Measurements from ENCODE around the gene PDIA2. TPM values are rescaled to one million over a fixed set of nuclear protein-coding genes. Genes with fewer than 3 reads are reported as not detected.
A peak's percentile ranks its signal among the peaks of the same experiment; 100 is the strongest.

The PDIA2 gene
- total RNA-seq, 8 experiments from 2014 or later: 0.35 to 18.5 (median 9.1) TPM; not detected in 2

- H3K4me1 ChIP-seq (replicated peaks in 1 of 2): peaks cover 0 to 8% of the 10 kb centered on the region in 2 donors
- ATAC-seq (replicated peaks in 6 of 8): no peak
- no peak overlapping the region for H3K4me3 ChIP-seq
- in situ Hi-C loops (cut with MboI; ENCODE audit: low pct_unique_long_range_greater_than_20kb in 2 of 9, low sequenced_read_pairs in 9 of 9, unreplicated experiment in 9 of 9): no loop called here
- H3K27ac ChIP-seq: no peak overlapping the region
- 96 to 100% (median 100%) methylated on average over 1 to 4 of the region's 13 CpGs; no CpG with 5 or more reads in 5 of the 10 experiments for WGBS, 10 experiments
These were observed 19.0 kb downstream of the PDIA2 start for GRCh38 chr16:301950-302349.

GRCh38 chr16:303760-304505, 21.0 kb downstream of the PDIA2 start:
- in situ Hi-C loops (cut with MboI; ENCODE audit: low pct_unique_long_range_greater_than_20kb in 2 of 9, low sequenced_read_pairs in 9 of 9, unreplicated experiment in 9 of 9): no loop called here
- peaks cover 0 to 8% of the 10 kb centered on the region in 2 donors for H3K4me1 ChIP-seq (replicated peaks in 1 of 2)
- H3K4me3 ChIP-seq: no peak overlapping the region
- no peak overlapping the region for H3K27ac ChIP-seq
- WGBS, 10 experiments: 60 to 94% (median 89%) methylated on average over 1 to 18 of the region's 43 CpGs; no CpG with 5 or more reads in 2 of the 10 experiments
- peak in 4 of 8 experiments; percentile 44 to 71 (median 60) for ATAC-seq (replicated peaks in 6 of 8)

- WGBS, 10 experiments: 80 to 100% (median 89%) methylated on average over 1 to 10 of the region's 19 CpGs; no CpG with 5 or more reads in 3 of the 10 experiments
- peak in 5 of 8 experiments; percentile 13 to 55 (median 32) for ATAC-seq (replicated peaks in 6 of 8)
- in situ Hi-C loops (cut with MboI; ENCODE audit: low pct_unique_long_range_greater_than_20kb in 2 of 9, low sequenced_read_pairs in 9 of 9, unreplicated experiment in 9 of 9): no loop called here
- Histone ChIP-seq H3K4me3 (no peak overlapping the region), H3K27ac (no peak overlapping the region), H3K4me1 (replicated peaks in 1 of 2) (peaks cover 0 to 8% of the 10 kb centered on the region in 2 donors)
These were observed 23.1 kb downstream of the PDIA2 start for GRCh38 chr16:305916-306626.

- H3K4me3 ChIP-seq: no peak overlapping the region
- peak overlapping the region in 1 of 2 donors; percentile 25 for H3K27ac ChIP-seq
- peaks cover 0 to 8% of the 10 kb centered on the region in 2 donors for H3K4me1 ChIP-seq (replicated peaks in 1 of 2)
- in situ Hi-C loops (cut with MboI; ENCODE audit: low pct_unique_long_range_greater_than_20kb in 2 of 9, low sequenced_read_pairs in 9 of 9, unreplicated experiment in 9 of 9): no loop called here
- WGBS, 10 experiments: 40 to 90% (median 70%) methylated on average over 2 to 6 of the region's 17 CpGs; no CpG with 5 or more reads in 5 of the 10 experiments
- peak in 3 of 8 experiments; percentile 44 to 59 (median 48) for ATAC-seq (replicated peaks in 6 of 8)
These were observed 24.0 kb downstream of the PDIA2 start for GRCh38 chr16:306911-307370.

GRCh38 chr16:307691-308312, 24.8 kb downstream of the PDIA2 start:
- 73 to 100% (median 100%) methylated on average over 2 to 3 of the region's 21 CpGs; no CpG with 5 or more reads in 7 of the 10 experiments for WGBS, 10 experiments

GRCh38 chr16:309476-309875, 26.5 kb downstream of the PDIA2 start:
- peaks cover 0 to 10% of the 10 kb centered on the region in 2 donors for H3K4me1 ChIP-seq (replicated peaks in 1 of 2)
- in situ Hi-C loops (cut with MboI; ENCODE audit: low pct_unique_long_range_greater_than_20kb in 2 of 9, low sequenced_read_pairs in 9 of 9, unreplicated experiment in 9 of 9): no loop called here
- no peak for ATAC-seq (replicated peaks in 6 of 8)
- H3K4me3 ChIP-seq: no peak overlapping the region
- 72 to 88% (median 85%) methylated on average over 1 to 4 of the region's 7 CpGs; no CpG with 5 or more reads in 6 of the 10 experiments for WGBS, 10 experiments
- H3K27ac ChIP-seq: no peak overlapping the region

More at GRCh38 chr16:307691-308312, 24.8 kb downstream of the PDIA2 start:
- Histone ChIP-seq H3K4me1 (replicated peaks in 1 of 2) (peaks cover 0 to 8% of the 10 kb centered on the region in 2 donors), H3K4me3 (no peak overlapping the region), H3K27ac (no peak overlapping the region)
- no peak for ATAC-seq (replicated peaks in 6 of 8)
- in situ Hi-C loops (cut with MboI; ENCODE audit: low pct_unique_long_range_greater_than_20kb in 2 of 9, low sequenced_read_pairs in 9 of 9, unreplicated experiment in 9 of 9): no loop called here

GRCh38 chr16:311725-312124, 28.8 kb downstream of the PDIA2 start:
- Histone ChIP-seq H3K4me3 (no peak overlapping the region), H3K4me1 (replicated peaks in 1 of 2) (peaks cover 5 to 8% of the 10 kb centered on the region in 2 donors), H3K27ac (no peak overlapping the region)
- in situ Hi-C loops (cut with MboI; ENCODE audit: low pct_unique_long_range_greater_than_20kb in 2 of 9, low sequenced_read_pairs in 9 of 9, unreplicated experiment in 9 of 9): no loop called here
- 93 to 100% (median 100%) methylated on average over 1 to 6 of the region's 15 CpGs; no CpG with 5 or more reads in 7 of the 10 experiments for WGBS, 10 experiments
- ATAC-seq (replicated peaks in 6 of 8): no peak

GRCh38 chr16:314351-314750, 31.4 kb downstream of the PDIA2 start:
- H3K4me3 ChIP-seq: no peak overlapping the region
- H3K4me1 ChIP-seq (replicated peaks in 1 of 2): peaks cover 5 to 8% of the 10 kb centered on the region in 2 donors
- 87 to 96% (median 90%) methylated on average over 2 to 10 of the region's 16 CpGs; no CpG with 5 or more reads in 5 of the 10 experiments for WGBS, 10 experiments
- H3K27ac ChIP-seq: peak overlapping the region in 1 of 2 donors; percentile 9
- ATAC-seq (replicated peaks in 6 of 8): peak in 3 of 8 experiments; percentile 8 to 37 (median 21)
- in situ Hi-C loops (cut with MboI; ENCODE audit: low pct_unique_long_range_greater_than_20kb in 2 of 9, low sequenced_read_pairs in 9 of 9, unreplicated experiment in 9 of 9): no loop called here

- Histone ChIP-seq H3K4me3 (no peak overlapping the region), H3K4me1 (replicated peaks in 1 of 2) (peaks cover 5 to 8% of the 10 kb centered on the region in 2 donors), H3K27ac (peak overlapping the region in 1 of 2 donors; percentile 9)
- in situ Hi-C loops (cut with MboI; ENCODE audit: low pct_unique_long_range_greater_than_20kb in 2 of 9, low sequenced_read_pairs in 9 of 9, unreplicated experiment in 9 of 9): no loop called here
- WGBS, 10 experiments: 12 to 74% (median 69%) methylated on average over 2 to 10 of the region's 14 CpGs; no CpG with 5 or more reads in 3 of the 10 experiments
- peak in 5 of 8 experiments; percentile 45 to 65 (median 59) for ATAC-seq (replicated peaks in 6 of 8)
These were observed 31.9 kb downstream of the PDIA2 start for GRCh38 chr16:314795-315299.

- peak in 1 of 8 experiments; percentile 16 for ATAC-seq (replicated peaks in 6 of 8)
- in situ Hi-C loops (cut with MboI; ENCODE audit: low pct_unique_long_range_greater_than_20kb in 2 of 9, low sequenced_read_pairs in 9 of 9, unreplicated experiment in 9 of 9): no loop called here
- Histone ChIP-seq H3K27ac (no peak overlapping the region), H3K4me1 (replicated peaks in 1 of 2) (peaks cover 5 to 8% of the 10 kb centered on the region in 2 donors), H3K4me3 (no peak overlapping the region)
- 90 to 100% (median 98%) methylated on average over 2 to 9 of the region's 19 CpGs; no CpG with 5 or more reads in 5 of the 10 experiments for WGBS, 10 experiments
These were observed 33.9 kb downstream of the PDIA2 start for GRCh38 chr16:316741-317464.

GRCh38 chr16:317583-317982, 34.6 kb downstream of the PDIA2 start:
- Histone ChIP-seq H3K4me1 (replicated peaks in 1 of 2) (peaks cover 5 to 8% of the 10 kb centered on the region in 2 donors), H3K4me3 (no peak overlapping the region), H3K27ac (no peak overlapping the region)
- in situ Hi-C loops (cut with MboI; ENCODE audit: low pct_unique_long_range_greater_than_20kb in 2 of 9, low sequenced_read_pairs in 9 of 9, unreplicated experiment in 9 of 9): no loop called here
- 67 to 100% (median 100%) methylated on average over 1 to 4 of the region's 5 CpGs; no CpG with 5 or more reads in 3 of the 10 experiments for WGBS, 10 experiments
- no peak for ATAC-seq (replicated peaks in 6 of 8)

- Histone ChIP-seq H3K27ac (no peak overlapping the region), H3K4me3 (no peak overlapping the region), H3K4me1 (replicated peaks in 1 of 2) (peaks cover 5 to 8% of the 10 kb centered on the region in 2 donors)
- in situ Hi-C loops (cut with MboI; ENCODE audit: low pct_unique_long_range_greater_than_20kb in 2 of 9, low sequenced_read_pairs in 9 of 9, unreplicated experiment in 9 of 9): no loop called here
- ATAC-seq (replicated peaks in 6 of 8): peak in 1 of 8 experiments; percentile 17
- WGBS, 10 experiments: 86 to 98% (median 93%) methylated on average over 3 to 7 of the region's 22 CpGs; no CpG with 5 or more reads in 4 of the 10 experiments
These were observed 35.7 kb downstream of the PDIA2 start for GRCh38 chr16:318628-319027.

All from motor neuron (in vitro differentiated cells).